ENCODE results near the gene PTPRN2.

DNA sequence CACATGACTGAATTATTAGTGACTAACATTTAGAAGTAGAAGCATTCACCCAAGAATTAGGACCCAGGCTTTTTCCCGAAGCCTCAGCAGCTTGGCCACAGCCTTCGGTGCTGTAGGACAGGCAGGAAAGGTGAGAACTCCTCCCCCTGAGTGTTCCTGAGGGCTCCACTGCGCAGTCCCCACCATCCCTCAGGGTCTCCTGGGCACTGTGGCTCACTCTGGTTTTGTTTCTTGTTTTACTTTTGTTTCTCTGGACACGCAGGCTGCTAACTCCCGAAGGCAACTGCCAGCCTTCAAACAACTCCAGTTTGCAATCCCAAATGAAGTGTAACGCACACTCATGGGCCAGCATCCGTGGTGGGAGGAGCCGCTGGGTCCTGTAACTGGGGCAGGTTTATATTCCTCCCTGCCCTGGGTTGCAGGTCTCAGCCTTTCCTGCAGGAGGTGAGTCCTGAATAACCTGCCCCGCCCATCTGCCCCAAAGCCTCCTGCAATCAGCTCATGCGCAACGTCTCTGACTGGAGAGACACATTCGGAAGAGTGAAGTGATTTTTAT is 492.9 kb downstream of the PTPRN2 start:
- TF ChIP-seq, protein P1, sequence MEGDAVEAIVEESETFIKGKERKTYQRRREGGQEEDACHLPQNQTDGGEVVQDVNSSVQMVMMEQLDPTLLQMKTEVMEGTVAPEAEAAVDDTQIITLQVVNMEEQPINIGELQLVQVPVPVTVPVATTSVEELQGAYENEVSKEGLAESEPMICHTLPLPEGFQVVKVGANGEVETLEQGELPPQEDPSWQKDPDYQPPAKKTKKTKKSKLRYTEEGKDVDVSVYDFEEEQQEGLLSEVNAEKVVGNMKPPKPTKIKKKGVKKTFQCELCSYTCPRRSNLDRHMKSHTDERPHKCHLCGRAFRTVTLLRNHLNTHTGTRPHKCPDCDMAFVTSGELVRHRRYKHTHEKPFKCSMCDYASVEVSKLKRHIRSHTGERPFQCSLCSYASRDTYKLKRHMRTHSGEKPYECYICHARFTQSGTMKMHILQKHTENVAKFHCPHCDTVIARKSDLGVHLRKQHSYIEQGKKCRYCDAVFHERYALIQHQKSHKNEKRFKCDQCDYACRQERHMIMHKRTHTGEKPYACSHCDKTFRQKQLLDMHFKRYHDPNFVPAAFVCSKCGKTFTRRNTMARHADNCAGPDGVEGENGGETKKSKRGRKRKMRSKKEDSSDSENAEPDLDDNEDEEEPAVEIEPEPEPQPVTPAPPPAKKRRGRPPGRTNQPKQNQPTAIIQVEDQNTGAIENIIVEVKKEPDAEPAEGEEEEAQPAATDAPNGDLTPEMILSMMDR (IDR thresholded peaks at IDR 0.05): no peak
- TF ChIP-seq ZFX (IDR thresholded peaks at IDR 0.05; ENCODE audit: borderline replicate concordance): no peak
